Central memory CD8-positive, alpha-beta T cell (primary cell): Measurements from ENCODE around the gene NXPH1.

ENCODE experiments used
- ATAC-seq: fragments of 150-1000 bp; cut with Tn5 transposase; replicated peaks from 2 replicates; pipeline ENCODE4 v1.10.0; 2022; ENCODE audit warnings: mild to moderate bottlenecking, moderate FRiP score, moderate number of reproducible peaks; ENCODE audit not compliant: poor library complexity, severe bottlenecking; ENCODE audit errors: extremely low read depth
- DNase-seq, 2 donors: peaks; one replicate each; pipeline ENCODE4 v3.0.0; 2021; ENCODE audit warnings: low spot score in 2 of 2
- H3K27ac Mint-ChIP-seq: one replicate; pipeline ENCODE4 v1.8.0; 2022; ENCODE audit warnings: low read depth, mild to moderate bottlenecking, moderate library complexity, mixed read lengths
- H3K27me3 Mint-ChIP-seq: one replicate; pipeline ENCODE4 v1.8.0; 2022; ENCODE audit warnings: mixed read lengths
- H3K36me3 Mint-ChIP-seq: one replicate; pipeline ENCODE4 v1.8.0; 2022; ENCODE audit warnings: mild to moderate bottlenecking, moderate library complexity, mixed read lengths; ENCODE audit not compliant: insufficient read depth
- H3K4me1 Mint-ChIP-seq: one replicate; pipeline ENCODE4 v1.8.0; 2022; ENCODE audit warnings: mixed read lengths
- H3K4me3 Mint-ChIP-seq: one replicate; pipeline ENCODE4 v1.8.0; 2022; ENCODE audit warnings: mild to moderate bottlenecking, moderate library complexity, mixed read lengths
- H3K9me3 Mint-ChIP-seq: one replicate; pipeline ENCODE4 v1.8.0; 2022; ENCODE audit warnings: mixed read lengths

Gene NXPH1

GRCh38 chr7:8637322-8637721 is 203.9 kb downstream of the NXPH1 start:
- Mint-ChIP-seq H3K36me3 (no peaks in the 10 kb centered on the region), H3K4me1 (no peaks in the 10 kb centered on the region), H3K27ac (no peak overlapping the region), H3K9me3 (no peaks in the 10 kb centered on the region), H3K4me3 (no peak overlapping the region), H3K27me3 (no peaks in the 10 kb centered on the region)
- no peak for ATAC-seq
- no peak for DNase-seq

- no peak overlapping the region for H3K4me3 Mint-ChIP-seq
- H3K27ac Mint-ChIP-seq: no peak overlapping the region
- H3K9me3 Mint-ChIP-seq: no peaks in the 10 kb centered on the region
- ATAC-seq: no peak
- H3K4me1 Mint-ChIP-seq: no peaks in the 10 kb centered on the region
- no peaks in the 10 kb centered on the region for H3K27me3 Mint-ChIP-seq
- no peaks in the 10 kb centered on the region for H3K36me3 Mint-ChIP-seq
- no peak for DNase-seq
Observed at GRCh38 chr7:8638076-8638475, 204.7 kb downstream of the NXPH1 start.

GRCh38 chr7:8639668-8640067 is 206.3 kb downstream of the NXPH1 start:
- Mint-ChIP-seq H3K27ac (no peak overlapping the region), H3K27me3 (no peaks in the 10 kb centered on the region), H3K9me3 (no peaks in the 10 kb centered on the region), H3K4me3 (no peak overlapping the region), H3K4me1 (no peaks in the 10 kb centered on the region), H3K36me3 (no peaks in the 10 kb centered on the region)
- ATAC-seq (no peak), DNase-seq (no peak)

GRCh38 chr7:8640671-8641070 is 207.3 kb downstream of the NXPH1 start:
- ATAC-seq (no peak), DNase-seq (no peak)
- no peaks in the 10 kb centered on the region for H3K27me3 Mint-ChIP-seq
- H3K4me1 Mint-ChIP-seq: no peaks in the 10 kb centered on the region
- H3K27ac Mint-ChIP-seq: no peak overlapping the region
- no peak overlapping the region for H3K4me3 Mint-ChIP-seq
- no peaks in the 10 kb centered on the region for H3K36me3 Mint-ChIP-seq
- no peaks in the 10 kb centered on the region for H3K9me3 Mint-ChIP-seq

GRCh38 chr7:8668627-8669500 is 235.5 kb downstream of the NXPH1 start:
- no peaks in the 10 kb centered on the region for H3K36me3 Mint-ChIP-seq
- DNase-seq (no peak), ATAC-seq (no peak)
- H3K27me3 Mint-ChIP-seq: no peaks in the 10 kb centered on the region
- no peaks in the 10 kb centered on the region for H3K4me1 Mint-ChIP-seq
- no peak overlapping the region for H3K4me3 Mint-ChIP-seq
- peaks cover 9% of the 10 kb centered on the region for H3K9me3 Mint-ChIP-seq
- H3K27ac Mint-ChIP-seq: no peak overlapping the region

GRCh38 chr7:8669501-8669851 is 236.1 kb downstream of the NXPH1 start:
- H3K9me3 Mint-ChIP-seq: peaks cover 13% of the 10 kb centered on the region
- H3K36me3 Mint-ChIP-seq: no peaks in the 10 kb centered on the region
- no peaks in the 10 kb centered on the region for H3K27me3 Mint-ChIP-seq
- DNase-seq (no peak), ATAC-seq (no peak)
- no peak overlapping the region for H3K4me3 Mint-ChIP-seq
- no peak overlapping the region for H3K27ac Mint-ChIP-seq
- no peaks in the 10 kb centered on the region for H3K4me1 Mint-ChIP-seq

- Mint-ChIP-seq H3K4me3 (no peak overlapping the region), H3K9me3 (peaks cover 17% of the 10 kb centered on the region), H3K27ac (no peak overlapping the region), H3K4me1 (no peaks in the 10 kb centered on the region), H3K36me3 (no peaks in the 10 kb centered on the region), H3K27me3 (no peaks in the 10 kb centered on the region)
- DNase-seq: no peak
- no peak for ATAC-seq
Observed at GRCh38 chr7:8684426-8684825, 251.0 kb downstream of the NXPH1 start.

GRCh38 chr7:8699875-8700624 is 266.6 kb downstream of the NXPH1 start:
- Mint-ChIP-seq H3K27me3 (no peaks in the 10 kb centered on the region), H3K4me3 (no peak overlapping the region), H3K36me3 (no peaks in the 10 kb centered on the region), H3K4me1 (no peaks in the 10 kb centered on the region), H3K27ac (no peak overlapping the region), H3K9me3 (peaks cover 16% of the 10 kb centered on the region)
- DNase-seq (no peak), ATAC-seq (no peak)

GRCh38 chr7:8702807-8703206 is 269.4 kb downstream of the NXPH1 start:
- H3K9me3 Mint-ChIP-seq: peaks cover 7% of the 10 kb centered on the region
- H3K27ac Mint-ChIP-seq: no peak overlapping the region
- DNase-seq (no peak), ATAC-seq (no peak)
- no peaks in the 10 kb centered on the region for H3K27me3 Mint-ChIP-seq
- H3K36me3 Mint-ChIP-seq: no peaks in the 10 kb centered on the region
- H3K4me1 Mint-ChIP-seq: no peaks in the 10 kb centered on the region
- H3K4me3 Mint-ChIP-seq: no peak overlapping the region

GRCh38 chr7:8710124-8710523 is 276.7 kb downstream of the NXPH1 start:
- ATAC-seq (no peak), DNase-seq (no peak)
- Mint-ChIP-seq H3K36me3 (no peaks in the 10 kb centered on the region), H3K4me1 (no peaks in the 10 kb centered on the region), H3K4me3 (no peak overlapping the region), H3K27me3 (no peaks in the 10 kb centered on the region), H3K27ac (no peak overlapping the region), H3K9me3 (no peaks in the 10 kb centered on the region)

- Mint-ChIP-seq H3K9me3 (peaks cover 8% of the 10 kb centered on the region), H3K4me1 (no peaks in the 10 kb centered on the region), H3K4me3 (no peak overlapping the region), H3K36me3 (no peaks in the 10 kb centered on the region), H3K27me3 (no peaks in the 10 kb centered on the region), H3K27ac (no peak overlapping the region)
- ATAC-seq (no peak), DNase-seq (no peak)
Observed at GRCh38 chr7:8714791-8715190, 281.4 kb downstream of the NXPH1 start.

GRCh38 chr7:8719102-8719501 is 285.7 kb downstream of the NXPH1 start:
- DNase-seq: no peak
- Mint-ChIP-seq H3K27ac (no peak overlapping the region), H3K4me3 (no peak overlapping the region), H3K4me1 (no peaks in the 10 kb centered on the region), H3K9me3 (peaks cover 8% of the 10 kb centered on the region), H3K27me3 (no peaks in the 10 kb centered on the region), H3K36me3 (no peaks in the 10 kb centered on the region)
- no peak for ATAC-seq

GRCh38 chr7:8724080-8724718 is 290.8 kb downstream of the NXPH1 start:
- Mint-ChIP-seq H3K27ac (no peak overlapping the region), H3K4me1 (no peaks in the 10 kb centered on the region), H3K9me3 (peaks cover 6% of the 10 kb centered on the region), H3K4me3 (no peak overlapping the region), H3K36me3 (no peaks in the 10 kb centered on the region), H3K27me3 (no peaks in the 10 kb centered on the region)
- no peak for DNase-seq
- no peak for ATAC-seq
